GM19463 (cell line): ENCODE results near the gene ADAMTSL4.
"Not testable (repeated sequence)": the region's sequence is repeated elsewhere in the genome, so short reads cannot be mapped to it uniquely, and the experiment has no call there.

Experiments
- ATAC-seq: cut with Tn5 transposase; IDR thresholded peaks from one replicate; pipeline ENCODE4 v1.9.1; 2021; ENCODE audit warnings: mild to moderate bottlenecking, moderate library complexity; ENCODE audit not compliant: unreplicated experiment

Gene ADAMTSL4

DNA sequence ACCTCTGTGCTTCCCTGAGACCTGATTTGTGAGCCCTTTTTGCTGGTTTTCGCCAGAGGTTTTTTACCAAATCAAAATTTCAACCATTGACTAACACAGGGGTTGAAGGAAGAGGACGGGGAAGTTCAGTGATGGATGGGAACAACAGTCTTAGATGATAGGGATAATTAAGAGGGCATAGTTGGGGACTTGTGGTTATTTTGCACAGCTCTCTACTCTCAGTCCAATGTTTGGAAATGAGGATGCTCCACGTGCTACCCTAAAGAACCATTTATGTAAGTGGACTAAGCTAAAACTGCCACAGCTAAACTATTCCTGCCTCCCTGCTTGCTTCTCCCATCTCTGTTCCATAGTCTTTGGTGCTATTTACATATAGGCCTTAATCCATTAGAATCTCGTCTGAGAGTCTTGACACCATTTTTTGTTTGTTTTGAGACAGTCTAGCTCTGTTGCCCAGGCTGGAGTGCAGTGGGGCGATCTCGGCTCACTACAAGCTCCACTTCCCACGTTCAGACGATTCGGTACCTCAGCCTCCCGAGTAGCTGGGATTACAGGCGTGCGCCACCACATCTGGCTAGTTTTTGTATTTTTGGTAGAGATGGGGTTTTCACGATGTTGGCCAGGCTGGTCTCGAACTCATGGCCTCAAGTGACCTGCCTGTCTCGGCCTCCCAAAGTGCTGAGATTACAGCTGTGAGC is 30.9 kb downstream of the ADAMTSL4 start:
- no peak for ATAC-seq

DNA sequence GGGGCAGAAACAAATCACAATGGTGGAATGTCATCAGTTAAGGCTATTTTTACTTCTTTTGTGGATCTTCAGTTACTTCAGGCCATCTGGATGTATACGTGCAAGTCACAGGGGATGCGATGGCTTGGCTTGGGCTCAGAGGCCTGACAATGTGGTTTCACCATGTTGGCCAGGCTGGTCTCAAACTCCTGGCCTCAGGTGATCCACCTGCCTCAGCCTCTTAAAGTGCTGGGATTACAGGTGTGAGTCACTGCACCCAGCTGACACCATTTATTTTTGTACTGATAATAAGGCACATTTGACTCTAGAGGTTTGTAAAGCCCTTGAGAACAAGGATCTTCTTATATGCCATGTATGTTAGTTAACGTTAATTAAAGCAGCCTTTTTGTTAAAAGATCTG is 31.8 kb downstream of the ADAMTSL4 start:
- not testable (repeated sequence) for ATAC-seq

DNA sequence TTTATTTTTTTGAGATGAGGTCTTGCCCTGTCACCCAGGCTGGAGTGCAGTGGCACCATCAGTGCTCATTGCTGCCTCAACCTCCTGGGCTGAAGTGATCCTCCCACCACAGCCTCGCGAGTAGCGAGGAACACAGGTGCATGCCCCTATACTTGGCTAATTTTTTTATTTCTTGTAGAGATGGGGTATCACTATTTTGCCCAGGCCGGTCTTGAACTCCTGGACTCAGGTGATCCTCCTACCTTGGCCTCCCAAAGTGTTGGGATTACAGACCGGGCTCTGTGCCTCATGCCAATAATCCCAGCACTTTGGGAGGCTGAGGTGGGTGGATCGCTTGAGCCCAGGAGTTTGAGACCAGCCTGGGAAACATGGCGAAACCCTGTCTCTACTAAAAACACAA is 32.2 kb downstream of the ADAMTSL4 start:
- ATAC-seq, result not testable (repeated sequence)

DNA sequence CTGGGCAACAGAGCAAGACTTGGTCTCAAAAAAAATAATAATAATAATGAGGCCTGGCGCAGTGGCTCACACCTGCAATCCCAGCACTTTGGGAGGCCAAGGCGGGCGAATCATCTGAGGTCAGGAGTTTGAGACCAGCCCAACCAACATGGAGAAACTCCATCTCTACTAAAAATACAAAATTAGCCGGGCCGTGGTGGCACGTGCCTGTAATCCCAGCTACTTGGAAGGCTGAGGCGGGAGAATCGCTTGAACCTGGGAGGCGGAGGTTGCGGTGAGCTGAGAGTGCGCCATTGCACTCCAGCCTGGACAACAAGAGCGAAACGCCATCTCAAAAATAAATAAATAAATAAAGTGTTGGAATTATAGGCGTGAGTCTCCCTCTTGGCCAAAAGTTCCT is 32.8 kb downstream of the ADAMTSL4 start:
- ATAC-seq, result not testable (repeated sequence)

DNA sequence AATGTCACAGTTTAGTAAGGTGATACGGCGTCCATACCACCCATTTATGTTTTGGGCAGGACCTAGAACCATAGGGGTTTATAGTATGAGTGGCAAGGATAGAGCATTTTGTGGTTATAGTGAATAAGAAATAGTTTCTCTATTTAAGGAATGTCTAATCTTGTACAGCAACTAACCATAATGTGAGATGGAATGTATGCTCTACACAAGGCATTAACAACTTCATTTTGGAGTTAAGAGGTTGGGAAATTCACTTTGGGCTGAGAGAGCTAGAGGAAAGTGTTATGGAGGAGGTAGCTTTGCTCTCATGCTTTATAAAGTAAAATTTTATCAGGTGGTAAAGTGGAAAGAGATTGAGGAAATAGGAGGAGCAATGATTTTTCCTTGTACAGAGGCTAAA is 33.2 kb downstream of the ADAMTSL4 start:
- ATAC-seq, result no peak

DNA sequence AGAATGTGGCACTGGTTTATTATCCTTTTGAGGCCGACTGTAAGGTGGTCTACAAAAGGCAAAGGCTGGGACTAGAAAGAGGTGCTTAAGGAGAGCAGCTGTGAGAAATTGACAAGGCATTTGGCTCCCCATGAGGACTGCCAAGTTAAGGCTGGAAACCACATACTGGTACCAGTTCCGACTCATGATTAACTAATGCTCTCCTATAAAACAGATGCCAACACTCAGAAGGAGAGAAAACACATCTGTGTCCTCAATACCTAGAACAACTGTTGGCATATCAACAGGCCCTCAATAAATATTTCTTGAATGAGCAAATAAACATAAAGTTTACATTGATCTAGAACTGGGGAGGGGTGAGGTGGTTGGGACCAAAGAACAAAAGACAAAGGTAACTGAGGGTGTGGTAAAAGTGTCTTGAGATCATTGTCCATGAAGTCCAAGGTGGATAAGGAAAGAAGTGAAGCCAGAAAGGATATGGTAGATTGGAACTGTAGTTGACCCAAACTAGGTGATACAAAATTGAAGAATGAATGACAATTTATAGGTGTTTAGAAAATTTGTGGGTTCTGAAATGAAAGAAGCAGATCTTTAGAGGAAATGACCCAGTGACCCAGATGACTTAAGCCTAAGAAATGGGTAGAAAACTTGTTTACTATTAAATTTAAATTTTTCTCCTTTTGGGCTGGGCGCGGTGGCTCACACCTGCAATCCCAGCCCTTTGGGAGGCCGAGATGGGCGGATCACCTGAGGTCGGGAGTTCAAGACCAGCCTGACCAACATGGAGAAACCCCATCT is 47.1 kb downstream of the ADAMTSL4 start:
- ATAC-seq, result no peak

DNA sequence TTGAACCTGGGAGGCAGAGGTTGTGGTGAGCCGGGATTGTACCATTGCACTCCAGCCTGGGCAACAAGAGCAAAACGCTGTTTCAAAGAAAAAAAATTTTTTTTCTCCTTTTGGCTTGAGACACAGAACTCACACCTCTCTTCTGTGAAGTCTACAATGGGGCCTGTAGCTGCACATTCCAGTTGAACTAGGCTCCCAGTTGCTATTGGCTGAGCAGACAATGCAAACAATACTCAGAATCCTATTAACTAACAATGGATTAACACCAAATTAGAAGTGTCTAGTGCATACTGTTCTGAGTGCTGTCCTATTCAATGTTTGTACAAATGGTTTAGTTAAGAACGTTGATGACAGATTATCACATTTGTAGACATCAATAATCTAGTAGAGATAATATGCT is 47.8 kb downstream of the ADAMTSL4 start:
- ATAC-seq, result no peak

DNA sequence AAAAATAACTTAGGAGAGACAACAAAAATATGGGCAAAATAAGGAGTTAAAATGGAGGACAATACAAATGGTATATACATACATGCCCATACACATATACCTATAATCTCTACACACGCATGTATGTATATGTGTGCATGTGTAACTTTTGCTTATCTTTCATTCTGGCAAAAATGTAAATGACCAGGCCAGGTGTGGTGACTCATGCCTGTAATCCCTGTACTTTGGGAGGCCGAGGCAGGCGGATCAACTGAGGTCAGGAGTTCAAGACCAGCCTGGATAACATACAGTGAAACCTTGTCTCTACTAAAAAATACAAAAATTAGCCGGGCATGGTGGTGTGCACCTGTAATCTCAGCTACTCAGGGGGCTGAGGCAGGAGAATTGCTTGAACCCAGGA is 49.1 kb downstream of the ADAMTSL4 start:
- not testable (repeated sequence) for ATAC-seq

DNA sequence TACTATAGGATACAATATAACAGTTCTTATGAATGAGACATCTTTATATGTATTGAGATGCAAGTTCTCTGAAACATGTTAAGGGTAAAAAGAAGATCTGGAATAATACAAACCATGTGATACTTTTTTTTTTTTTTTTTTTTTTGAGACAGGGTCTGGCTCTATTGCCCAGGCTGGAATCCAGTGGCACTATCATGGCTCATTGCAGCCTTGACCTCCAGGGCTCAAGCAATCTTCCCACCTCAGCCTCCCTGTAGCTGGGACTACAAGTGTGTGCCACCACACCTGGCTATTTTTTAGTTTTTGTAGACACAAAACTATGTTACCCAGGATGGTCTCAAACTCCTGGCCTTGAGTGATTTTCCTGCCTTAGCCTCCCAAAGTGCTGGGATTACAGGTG is 52.3 kb downstream of the ADAMTSL4 start:
- no peak for ATAC-seq

DNA sequence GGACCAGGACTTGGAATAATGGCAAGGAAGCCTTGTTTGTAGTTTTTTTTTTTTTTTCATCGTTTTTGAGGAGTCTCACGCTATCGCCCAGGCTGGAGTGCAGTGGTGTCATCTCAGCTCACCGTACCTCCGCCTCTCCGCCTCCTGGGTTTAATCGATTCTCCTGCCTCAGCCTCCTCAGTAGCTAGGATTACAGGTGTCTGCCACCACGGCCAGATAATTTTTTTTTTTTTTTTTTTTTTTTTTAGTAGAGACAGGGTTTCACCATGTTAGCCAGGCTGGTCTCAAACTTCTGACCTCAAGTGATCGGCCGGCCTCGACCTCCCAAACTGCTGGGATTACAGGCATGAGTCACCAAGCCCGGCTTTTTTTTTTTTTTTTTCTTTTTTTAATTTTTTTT is 53.2 kb downstream of the ADAMTSL4 start:
- not testable (repeated sequence) for ATAC-seq

DNA sequence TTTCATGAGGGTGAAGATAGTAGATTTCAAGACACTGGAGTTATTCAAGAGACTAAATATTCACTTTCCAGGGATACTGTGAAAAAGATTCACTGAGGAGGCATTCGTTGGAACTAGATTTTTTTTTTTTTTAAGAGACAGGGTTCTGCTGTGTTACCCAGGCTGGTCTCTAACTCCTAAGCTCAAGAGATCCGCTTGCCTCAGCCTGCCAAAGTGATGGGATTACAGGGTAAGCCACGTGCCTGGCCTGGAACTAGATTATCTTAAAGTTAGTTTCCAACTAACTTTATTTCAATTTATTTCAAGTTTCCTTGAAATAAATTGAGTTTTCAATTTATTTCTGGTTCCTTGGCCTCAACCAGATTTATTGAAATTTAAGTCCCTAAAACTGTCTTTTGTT is 54.5 kb downstream of the ADAMTSL4 start:
- no peak for ATAC-seq

DNA sequence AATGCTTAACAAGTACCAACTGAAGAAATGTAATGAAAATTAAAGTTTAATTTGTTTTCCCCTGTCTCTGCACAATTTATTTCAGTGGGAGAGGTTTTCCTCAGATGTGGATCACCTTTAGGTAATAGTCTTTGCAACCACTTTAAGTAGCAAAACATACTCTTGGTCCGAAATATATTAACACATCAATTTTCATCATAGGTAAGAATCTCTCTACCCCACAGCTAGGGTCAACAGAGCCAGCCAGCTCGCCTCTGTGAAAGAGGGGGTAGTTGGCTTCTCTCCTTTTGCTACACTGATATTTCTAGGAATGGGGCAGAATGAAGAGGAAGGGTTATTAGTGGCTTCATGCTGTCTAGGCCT is 55.0 kb downstream of the ADAMTSL4 start:
- ATAC-seq, result no peak

DNA sequence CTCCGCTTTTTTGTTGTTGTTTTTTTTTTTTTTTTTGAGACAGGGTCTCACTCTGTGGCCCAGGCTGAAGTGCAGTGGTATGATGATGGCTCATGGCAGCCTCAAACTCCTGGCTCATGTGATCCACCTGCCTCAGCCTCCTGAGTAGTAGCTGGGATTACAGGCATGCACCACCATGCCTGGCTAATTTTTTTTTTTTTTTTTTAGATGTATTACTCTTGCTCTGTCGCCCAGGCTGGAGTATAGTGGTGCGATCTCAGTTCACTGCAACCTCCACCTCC is 56.2 kb downstream of the ADAMTSL4 start:
- not testable (repeated sequence) for ATAC-seq

DNA sequence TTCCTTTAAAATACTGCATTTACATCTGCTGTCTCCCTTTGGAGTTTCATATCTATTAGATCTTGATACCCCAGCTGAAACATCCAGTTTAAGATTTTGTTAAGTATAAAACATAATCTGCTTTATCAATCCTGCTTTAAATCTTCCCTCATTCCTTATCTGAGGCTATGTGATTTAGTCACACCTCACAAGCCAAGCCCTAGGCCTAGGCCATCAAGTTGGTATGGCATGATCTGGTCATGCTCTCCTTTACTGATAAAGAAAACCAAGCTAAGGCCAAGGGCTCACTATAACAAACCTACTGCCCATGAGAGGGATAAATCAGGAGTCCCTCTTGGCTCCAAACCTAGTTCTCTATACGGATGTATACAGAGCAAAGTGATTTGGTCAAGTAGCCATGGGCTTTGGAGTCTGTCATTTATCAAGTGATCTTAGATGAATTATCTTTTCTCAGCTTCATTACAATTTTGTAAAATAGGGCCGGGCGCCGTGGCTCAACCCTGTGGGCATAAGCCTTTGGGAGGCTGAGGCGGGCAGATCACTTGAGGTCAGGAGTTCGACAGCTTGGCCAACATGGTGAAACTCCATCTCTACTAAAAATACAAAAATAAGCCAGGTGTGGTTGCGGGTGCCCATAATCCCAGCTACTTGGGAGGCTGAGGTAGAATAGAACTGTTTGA is 57.4 kb downstream of the ADAMTSL4 start:
- ATAC-seq, result no peak

DNA sequence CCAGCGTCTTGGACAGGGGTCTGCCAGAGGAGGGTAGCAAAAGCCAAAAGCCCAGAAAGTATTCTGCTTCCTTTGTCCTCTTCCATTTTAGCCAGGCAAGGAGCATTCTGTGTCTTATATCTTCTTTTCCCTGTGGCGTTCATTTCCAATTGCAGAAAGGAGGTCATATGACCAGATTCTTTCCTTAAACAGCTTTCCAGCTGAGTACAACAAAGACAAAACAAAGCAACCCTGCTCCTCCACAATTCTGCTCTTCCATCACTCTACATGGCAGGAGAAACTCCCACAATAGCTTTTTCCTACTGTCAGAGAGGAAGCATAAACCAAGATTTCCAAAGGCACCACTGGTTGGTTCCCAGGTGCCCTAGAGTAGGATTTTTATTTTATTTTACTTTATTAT is 60.5 kb downstream of the ADAMTSL4 start:
- no peak for ATAC-seq
